GM21526 (cell line): ENCODE measurements around the gene ANKRD44.
"Not testable (repeated sequence)": the region's sequence is repeated elsewhere in the genome, so short reads cannot be mapped to it uniquely, and the experiment has no call there.

Experiments used
- ATAC-seq: cut with Tn5 transposase; IDR thresholded peaks from one replicate; pipeline ENCODE4 v1.9.1; 2021; ENCODE audit warnings: moderate library complexity; ENCODE audit not compliant: unreplicated experiment, low FRiP score

ANKRD44 gene

DNA sequence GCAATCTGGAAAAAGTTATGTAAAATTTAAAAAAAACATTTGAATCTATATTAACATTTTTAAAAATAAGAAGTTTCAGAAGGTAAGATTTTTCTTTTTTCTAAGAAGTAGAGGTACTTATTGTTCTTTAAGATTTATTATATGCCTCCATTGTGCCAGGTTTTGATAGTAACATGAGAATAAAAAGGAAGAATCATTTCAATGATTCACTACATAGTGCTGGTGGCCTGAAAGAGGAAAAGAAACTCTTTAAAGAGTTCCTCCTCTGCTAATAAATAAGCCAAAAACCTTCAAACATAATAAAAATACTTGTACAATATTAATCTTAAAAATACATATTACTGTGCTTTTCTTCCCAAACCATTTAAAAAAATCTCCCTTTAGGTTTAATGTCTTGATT lies 69.0 kb downstream of the ANKRD44 start:
- no peak for ATAC-seq

DNA sequence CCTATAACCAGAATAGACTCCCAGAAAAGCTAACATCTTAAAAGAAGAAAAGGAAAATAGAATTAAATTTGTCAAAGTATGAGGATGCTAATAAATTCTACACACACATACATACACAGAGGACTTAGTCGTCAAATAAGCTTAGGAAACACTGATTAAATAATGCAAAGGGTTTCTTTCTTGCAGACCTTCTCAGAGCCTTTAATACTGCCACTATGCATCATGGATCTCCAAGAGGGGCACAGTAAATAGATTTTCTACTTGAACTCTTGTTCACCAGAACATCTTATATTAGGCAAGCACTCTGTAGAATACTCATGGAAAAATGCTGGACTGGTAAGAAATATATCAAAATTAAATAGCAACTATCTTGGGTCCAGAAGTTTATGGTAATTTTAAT lies 69.4 kb downstream of the ANKRD44 start:
- ATAC-seq, result no peak

- no peak for ATAC-seq
Measured at GRCh38 chr2:197240421-197241041, 70.0 kb downstream of the ANKRD44 start.

DNA sequence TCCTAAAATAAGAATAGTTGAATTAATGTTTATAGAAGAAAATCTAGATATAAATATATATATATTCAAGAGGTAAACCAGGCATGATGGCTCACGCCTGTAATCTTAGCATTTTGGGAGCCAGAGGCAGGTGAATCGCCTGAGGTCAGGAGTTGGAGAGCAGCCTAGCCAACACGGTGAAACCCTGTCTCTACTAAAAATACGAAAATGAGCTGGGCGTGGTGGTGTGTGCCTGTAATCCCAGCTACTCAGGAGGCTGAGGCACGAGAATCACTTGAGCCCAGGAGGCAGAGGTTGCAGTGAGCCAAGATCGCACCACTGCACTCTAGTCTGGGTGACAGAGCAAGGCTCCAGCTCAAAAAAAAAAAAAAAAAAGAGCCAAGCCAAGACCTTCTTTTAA lies 70.6 kb downstream of the ANKRD44 start:
- ATAC-seq, result not testable (repeated sequence)

GRCh38 chr2:197239434-197239833 lies 71.1 kb downstream of the ANKRD44 start:
- ATAC-seq, result peak; percentile 58

DNA sequence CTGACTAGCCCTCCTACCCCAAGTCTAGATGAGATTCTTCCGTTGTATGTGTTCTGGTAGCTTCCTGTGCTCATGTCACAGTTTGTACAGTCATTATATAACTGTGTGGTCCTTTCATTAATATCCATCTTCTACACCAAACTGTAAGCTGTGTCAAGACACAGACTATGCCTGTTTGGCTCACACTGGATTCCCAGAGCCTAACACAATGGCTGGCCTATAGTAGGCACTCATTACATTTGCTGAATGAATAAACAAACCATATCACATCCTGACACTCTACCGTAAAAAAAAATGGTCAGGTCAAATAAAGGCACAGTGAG lies 72.6 kb downstream of the ANKRD44 start:
- ATAC-seq, result peak; percentile 49

GRCh38 chr2:197237291-197238042 lies 73.1 kb downstream of the ANKRD44 start:
- ATAC-seq, result no peak

- no peak for ATAC-seq
Measured at GRCh38 chr2:197236816-197237215, 73.8 kb downstream of the ANKRD44 start.

- ATAC-seq, result no peak
Measured at GRCh38 chr2:197236159-197236558, 74.4 kb downstream of the ANKRD44 start.

DNA sequence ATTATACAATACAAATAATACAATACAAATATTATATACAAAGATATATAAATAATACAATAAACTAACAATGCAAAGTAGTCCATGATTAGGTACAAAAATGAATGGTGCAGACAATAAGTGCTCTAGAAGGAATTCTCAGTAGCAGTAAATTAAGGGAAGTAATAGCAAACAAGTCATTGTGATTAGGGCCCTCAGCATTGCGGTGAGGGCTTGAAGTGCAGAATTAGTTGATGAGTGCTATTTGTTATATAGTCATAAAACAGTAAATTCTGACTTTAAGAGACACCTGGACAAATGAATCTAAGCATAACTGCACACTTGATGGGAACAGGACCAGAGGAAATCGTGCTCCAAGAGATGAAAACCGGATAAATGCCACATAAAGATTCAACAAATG lies 74.9 kb downstream of the ANKRD44 start:
- ATAC-seq, result no peak

DNA sequence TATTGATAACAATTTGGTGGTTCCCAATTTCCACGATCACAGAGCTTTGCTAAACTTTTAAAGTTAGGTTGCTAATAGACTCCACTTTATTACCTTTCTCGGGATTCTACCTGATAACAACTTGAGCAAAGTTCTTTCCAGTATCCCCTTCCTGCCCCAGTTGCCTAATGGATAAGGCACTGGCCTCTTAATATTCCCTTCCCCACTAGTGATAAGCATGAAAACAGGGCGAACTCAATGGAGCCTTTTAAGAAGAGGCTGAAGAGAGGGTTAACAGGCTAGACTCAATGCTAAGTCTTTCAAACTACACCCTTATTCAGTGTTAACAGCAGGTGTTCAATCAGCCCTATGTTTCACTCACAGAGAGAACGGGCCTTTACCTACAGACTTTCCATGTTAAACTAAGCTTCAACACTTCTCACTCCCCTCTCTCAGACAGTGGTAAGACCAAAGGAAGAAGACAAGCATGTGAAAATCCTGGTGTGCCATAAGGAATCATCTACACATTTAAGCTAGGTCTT lies 75.8 kb downstream of the ANKRD44 start:
- ATAC-seq, result no peak

GRCh38 chr2:197233473-197233872 lies 77.1 kb downstream of the ANKRD44 start:
- ATAC-seq, result no peak

DNA sequence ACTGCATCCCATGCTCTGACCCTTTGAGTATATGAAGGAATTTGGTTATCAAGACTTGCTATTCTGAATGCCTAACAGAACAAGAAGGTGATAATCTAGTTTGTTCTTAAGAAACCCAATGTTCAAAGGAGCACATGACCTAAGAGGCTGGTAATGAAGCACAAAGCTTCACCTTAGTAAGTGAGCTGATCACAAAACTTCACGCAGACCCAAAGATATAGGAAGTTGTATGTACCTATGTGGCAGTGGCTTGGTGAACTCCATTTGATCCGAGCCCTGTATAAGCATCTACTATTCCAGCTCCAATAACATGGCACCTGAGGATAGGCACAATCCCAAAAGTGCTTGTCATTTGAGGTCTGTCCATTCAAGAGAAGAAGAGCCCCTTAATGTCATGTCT lies 78.6 kb downstream of the ANKRD44 start:
- ATAC-seq, result no peak

- ATAC-seq, result no peak
Measured at GRCh38 chr2:197229509-197230443, 80.8 kb downstream of the ANKRD44 start.

- ATAC-seq, result no peak
Measured at GRCh38 chr2:197223451-197223850, 87.1 kb downstream of the ANKRD44 start.

DNA sequence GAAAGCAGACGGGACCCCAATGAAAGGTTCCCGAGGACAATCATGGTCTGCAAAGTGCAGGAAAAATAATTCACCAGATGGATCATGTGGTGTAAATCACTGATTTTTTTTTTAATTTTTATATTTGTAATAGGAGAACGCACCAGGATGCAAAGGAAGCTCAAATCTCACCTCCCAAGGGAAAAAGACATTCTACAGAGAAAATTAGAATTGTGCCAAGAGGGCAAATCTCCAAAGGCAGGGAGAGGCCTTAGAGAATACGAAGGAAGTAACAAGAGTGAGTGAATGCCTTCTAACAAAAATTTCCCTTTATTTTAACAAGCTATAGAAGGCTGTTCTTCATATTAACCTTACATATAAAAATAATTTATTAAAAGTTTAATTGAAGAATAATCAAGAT lies 90.9 kb downstream of the ANKRD44 start:
- no peak for ATAC-seq

DNA sequence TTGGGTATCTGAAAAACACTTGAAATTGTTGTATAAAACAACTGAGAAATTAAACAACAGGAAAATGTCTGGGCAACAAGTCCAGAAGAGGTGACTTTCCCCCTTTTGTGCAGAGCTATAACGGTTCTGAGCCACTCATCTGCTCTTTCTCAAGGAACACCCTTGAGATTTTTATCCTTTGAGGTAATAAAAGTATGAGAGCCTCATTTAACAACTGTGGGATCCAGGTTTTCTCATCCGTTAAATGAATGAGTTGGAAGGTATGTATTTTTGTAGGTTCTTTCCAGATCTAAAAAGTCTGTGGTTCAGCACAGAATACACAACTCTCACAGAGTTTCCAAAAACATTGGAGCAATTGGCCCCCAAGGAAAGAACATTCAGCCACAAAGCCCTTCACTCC lies 93.0 kb downstream of the ANKRD44 start:
- no peak for ATAC-seq

DNA sequence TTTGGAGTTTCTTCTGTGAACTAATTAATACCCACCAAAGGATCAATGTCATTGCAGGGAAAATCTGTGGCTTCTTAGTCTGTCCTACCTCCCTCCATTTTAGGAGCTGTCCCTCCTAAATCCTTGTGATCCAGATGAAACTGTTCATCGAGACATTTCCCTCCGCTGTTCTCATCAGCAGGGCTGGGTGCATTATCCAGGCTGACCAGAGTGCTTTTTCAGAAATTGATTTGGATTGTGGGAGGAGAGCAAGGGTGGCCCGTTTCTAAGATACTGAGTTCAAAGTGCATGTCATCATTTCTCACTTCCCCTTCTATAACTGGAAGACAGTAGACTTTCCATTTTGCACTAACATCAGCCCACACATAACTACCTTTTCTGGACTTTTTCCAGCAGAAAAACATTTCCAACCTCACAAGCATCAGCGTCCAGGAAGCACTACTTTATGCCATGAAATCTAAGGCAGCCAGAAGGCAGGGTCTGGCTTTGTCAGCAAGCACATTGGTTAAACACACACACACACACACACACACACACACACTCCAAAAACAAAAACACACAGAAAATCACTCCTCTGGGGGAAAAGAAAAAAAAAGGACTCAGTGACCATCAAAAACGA lies 94.1 kb downstream of the ANKRD44 start:
- peak; percentile 62 for ATAC-seq

- peak; percentile 26 for ATAC-seq
Measured at GRCh38 chr2:197215748-197216360, 94.7 kb downstream of the ANKRD44 start.
